Germinal center (tissue), 1 donor: ENCODE data around the gene RHOT2.

Experiments used
- DNase-seq: peaks from one replicate; pipeline ENCODE4 v3.0.0; 2012; ENCODE audit warnings: mixed read lengths, low spot score

Gene RHOT2

GRCh38 chr16:647173-647902, 20.6 kb upstream of the RHOT2 start:
- DNase-seq = no peak

GRCh38 chr16:648071-648780, 19.7 kb upstream of the RHOT2 start:
- peak; percentile 64 for DNase-seq

GRCh38 chr16:648781-649589, 18.9 kb upstream of the RHOT2 start, which contains the start of gene WDR90:
TSS of gene WDR90 (plus strand) at chr16:649365. CDS start at chr16:649417, 52 bp downstream.
- DNase-seq = peak; percentile 94

- DNase-seq = peak; percentile 40
Measured at GRCh38 chr16:649631-650030, 18.3 kb upstream of the RHOT2 start.

GRCh38 chr16:651844-652243, 16.1 kb upstream of the RHOT2 start:
- DNase-seq = no peak

DNA sequence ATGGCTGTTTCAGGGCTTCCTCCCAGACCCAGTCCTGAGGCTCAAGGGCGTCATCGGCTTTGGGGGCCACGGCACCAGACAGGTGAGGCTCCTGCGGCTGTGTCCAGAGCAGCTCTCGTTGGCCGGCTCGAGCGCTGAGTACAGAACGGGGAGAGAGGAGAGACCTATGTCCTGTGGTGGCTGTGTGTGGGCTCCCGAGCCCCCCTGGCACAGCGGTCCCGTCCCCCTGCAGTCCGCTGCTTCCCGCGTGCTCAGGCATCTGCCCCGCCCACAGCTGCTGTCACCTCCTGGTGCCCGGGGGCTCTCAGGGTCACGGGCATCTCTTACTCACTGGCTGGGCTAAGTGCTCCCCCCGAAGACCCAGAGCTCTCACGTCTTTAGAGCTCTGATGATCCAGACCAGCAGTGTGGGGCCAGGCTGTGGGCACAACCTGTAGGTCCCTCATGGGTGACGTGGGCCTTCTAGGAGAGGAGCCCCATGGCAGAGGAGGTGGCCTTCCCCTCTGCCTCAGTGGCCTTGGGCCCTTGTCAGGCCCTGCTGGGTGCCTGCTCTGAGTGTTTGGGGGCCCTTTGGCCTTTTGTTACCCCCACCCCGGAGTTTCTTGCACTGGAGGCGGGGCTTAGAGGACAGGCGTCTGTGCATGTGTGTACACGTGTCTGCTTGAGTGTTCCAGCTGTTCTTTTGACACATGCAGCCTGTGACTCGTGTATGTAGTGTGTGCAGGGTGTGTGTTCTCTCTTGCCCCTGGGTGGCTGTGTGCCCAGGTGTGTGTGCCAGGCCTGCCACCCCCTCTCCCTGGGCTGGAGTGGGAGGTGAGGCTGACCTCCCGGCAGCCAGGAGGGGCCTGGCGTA, 15.3 kb upstream of the RHOT2 start:
- no peak for DNase-seq

GRCh38 chr16:654034-654433, 13.9 kb upstream of the RHOT2 start:
- no peak for DNase-seq

GRCh38 chr16:657487-657886, 10.4 kb upstream of the RHOT2 start:
- DNase-seq = no peak

- no peak for DNase-seq
Measured at GRCh38 chr16:658679-659571, 9.0 kb upstream of the RHOT2 start.

DNA sequence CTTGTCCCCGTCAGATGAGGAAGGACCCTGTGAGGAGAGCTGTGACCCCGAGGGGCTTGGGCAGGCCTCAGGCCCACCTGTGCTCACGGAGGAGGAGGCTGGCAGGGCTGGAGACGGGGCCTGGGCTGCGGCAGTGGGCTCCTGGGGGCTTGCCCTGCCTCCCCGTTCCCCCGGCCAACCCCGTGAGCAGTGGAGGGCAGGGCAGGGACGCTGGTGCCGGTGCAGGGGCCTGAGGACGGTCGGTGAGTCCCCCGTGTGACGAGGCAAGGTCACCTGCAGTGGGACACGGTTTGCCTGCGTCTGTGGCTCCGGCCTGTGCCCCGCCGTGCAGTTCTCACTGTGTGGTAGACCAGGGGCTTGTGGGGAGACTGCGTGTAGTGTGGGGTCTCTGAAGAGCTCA, 8.3 kb upstream of the RHOT2 start:
- DNase-seq = no peak

DNA sequence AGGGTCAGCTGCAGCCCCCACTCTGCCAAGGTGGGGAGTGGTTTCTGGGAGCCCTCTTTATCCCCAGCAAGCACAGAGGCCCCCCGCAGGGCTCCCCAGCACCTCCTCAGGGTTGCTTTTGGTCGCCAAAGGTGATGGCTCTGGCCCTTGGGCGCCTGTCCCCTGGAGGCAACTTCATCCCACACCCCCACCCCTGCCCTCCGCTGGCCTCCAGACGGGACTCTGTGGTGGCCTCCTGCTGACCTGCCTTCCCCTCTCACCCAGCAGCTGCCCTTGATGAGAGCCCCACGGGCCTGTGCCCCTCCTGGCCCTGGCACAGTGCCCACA, 7.8 kb upstream of the RHOT2 start:
- DNase-seq = no peak

DNA sequence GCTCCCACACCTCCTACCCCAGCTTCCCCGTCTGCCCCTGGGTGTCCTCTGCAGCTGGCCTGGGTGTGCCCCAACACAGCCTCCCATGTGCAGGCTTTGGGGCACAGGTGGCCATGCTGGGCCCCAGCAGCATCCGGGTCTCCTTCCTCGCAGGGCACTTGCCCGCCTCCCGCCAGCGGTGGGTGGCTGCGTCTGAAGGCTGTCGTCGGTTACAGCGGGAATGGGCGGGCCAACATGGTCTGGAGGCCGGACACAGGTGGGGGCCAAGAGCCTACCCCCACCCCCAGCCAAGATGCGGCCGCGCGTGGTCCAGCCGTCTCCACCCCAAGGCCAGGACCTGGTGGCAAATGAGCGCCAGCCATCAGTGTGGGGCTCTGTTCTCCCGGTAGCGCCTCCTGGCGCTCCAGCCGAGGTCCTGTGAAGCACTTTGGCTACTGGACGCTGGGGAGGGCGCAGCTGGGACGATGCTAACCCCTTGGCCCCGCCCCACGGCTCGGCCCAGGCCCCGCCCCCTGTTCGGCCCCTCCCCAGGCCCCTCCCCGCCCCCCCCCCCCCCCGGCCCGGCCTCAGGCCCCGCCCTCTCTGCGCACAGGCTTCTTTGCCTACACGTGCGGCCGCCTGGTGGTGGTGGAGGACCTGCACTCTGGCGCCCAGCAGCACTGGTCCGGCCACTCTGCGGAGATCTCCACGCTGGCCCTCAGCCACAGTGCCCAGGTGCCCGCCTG, 7.3 kb upstream of the RHOT2 start:
- DNase-seq = peak; percentile 91

DNA sequence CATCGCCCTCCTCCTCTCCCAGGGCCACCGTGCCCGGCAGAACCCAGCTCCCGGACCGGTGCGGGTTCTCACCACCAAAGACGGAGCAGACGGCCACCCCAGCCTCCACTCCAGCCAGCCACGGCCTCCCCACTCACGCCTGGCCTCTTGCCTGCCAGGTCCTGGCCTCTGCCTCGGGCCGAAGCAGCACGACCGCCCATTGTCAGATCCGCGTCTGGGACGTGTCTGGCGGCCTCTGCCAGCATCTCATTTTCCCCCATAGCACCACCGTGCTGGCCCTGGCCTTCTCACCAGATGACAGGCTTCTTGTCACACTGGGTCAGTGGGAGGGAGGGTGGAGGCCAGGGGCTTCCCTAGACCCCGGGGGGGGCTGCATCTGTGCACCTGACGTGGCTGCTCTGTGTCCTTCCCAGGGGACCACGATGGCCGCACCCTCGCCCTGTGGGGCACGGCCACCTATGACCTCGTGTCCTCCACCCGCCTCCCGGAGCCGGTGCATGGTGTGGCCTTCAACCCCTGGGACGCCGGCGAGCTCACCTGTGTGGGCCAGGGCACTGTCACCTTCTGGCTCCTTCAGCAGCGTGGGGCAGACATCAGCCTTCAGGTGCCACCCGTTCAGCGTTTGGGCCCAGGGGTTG, 6.6 kb upstream of the RHOT2 start:
- no peak for DNase-seq

DNA sequence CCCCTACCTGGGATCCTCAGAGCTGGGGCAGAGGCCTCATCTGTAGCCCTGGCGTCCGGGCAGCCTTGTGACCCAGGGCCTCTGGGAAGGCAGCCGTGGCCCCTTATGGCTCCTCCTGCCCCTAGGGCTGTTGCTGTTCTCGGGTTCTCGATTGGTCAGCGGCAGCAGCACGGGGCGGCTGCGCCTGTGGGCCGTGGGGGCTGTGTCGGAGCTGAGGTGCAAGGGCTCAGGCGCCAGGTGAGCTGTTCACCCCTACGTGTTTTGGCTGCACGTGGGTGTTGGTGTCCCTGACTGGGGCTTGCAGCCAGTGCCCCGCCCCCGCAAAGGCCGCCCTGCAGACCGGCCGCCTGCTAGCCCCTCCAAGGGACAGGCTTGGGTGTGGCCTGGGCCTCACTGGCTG, 5.8 kb upstream of the RHOT2 start:
- no peak for DNase-seq

DNA sequence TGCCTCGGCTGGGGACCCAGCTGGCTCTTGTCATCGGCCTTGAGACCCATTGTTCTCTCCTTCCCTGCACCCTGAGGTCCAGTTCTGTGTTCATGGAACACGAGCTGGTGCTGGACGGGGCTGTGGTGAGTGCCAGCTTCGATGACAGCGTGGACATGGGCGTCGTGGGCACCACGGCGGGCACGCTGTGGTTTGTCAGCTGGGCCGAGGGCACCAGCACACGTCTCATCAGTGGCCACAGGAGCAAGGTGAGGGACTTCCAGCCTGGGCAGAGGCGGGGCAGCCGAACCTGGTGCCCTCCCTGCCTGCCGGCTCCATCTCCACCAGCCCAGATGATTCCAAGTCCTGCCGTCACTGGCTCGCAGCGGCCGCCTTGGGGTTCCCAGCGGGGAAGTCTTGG, 5.3 kb upstream of the RHOT2 start:
- no peak for DNase-seq

GRCh38 chr16:666572-666971, 1.4 kb upstream of the RHOT2 start:
- DNase-seq = no peak

- DNase-seq = no peak
Measured at GRCh38 chr16:667113-667779, 686 bp upstream of the RHOT2 start.

- no peak for DNase-seq
Measured at GRCh38 chr16:668519-669171, 713 bp downstream of the RHOT2 start.

DNA sequence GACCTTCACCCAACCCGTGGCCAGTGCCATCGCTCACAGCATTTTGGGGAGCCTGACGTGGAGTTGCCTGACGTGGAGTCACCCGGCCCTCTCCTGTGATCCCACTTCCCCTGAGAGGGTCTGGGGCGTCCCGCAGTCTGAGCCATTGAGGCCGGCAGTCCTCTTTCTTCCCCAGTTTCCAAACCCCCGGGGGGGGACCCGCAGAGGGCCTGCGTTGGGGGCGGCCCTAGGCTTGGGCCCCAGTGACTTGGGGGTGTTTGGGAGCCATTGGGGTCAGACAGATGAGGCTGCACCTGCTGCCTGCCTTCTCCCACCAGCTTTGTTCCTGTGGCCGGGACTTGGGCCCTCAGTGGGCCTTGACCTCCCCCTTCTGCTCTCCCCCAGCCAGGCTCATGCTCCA, 1.7 kb downstream of the RHOT2 start:
- DNase-seq = no peak
